HG03045 (cell line): ENCODE measurements around the gene HARS1.
"Not testable (repeated sequence)": the region's sequence is repeated elsewhere in the genome, so short reads cannot be mapped to it uniquely, and the experiment has no call there.

ENCODE experiments used
- ATAC-seq: cut with Tn5 transposase; IDR thresholded peaks from one replicate; pipeline ENCODE4 v1.9.1; 2021; ENCODE audit warnings: mild to moderate bottlenecking, moderate library complexity; ENCODE audit not compliant: unreplicated experiment

HARS1 gene

DNA sequence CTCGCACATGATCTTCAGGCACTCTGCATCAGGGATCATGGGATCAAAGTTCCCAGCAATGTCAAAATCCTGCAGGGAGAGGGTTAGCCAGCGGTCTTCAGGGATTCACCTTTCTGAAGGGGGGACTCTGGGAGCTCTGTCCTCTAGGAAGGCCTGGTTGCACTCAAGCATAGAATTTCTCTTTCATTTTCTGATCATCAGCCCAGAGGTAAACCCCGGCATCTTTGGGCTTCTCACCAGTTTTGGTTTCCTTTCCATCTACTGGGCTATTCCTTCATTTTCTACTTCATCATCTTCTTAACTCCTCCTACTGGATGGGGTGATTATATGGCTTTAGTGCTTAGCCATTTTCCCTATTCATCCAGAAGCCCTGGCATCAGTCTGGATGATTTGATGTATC lies 13.2 kb downstream of the HARS1 start:
- ATAC-seq: peak; percentile 65

DNA sequence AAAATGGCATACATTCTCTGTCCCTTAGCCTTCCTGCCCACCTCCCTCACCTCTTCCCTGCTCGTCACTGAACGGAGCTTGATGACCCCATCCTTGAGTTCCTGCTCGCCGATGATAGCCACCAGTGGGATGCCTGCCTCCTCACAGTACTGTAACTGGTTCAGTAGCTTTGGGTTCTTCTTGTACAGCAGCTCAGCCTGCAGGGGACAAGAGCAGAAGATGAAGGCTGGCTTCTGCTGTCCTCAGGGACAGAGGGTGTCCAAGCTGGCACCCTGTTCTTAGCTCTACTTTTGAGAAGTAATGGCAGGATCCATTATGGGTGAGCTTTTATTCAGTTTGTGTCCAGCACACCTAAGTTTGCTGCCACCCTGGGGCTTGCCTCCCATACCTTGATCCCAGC lies 16.5 kb downstream of the HARS1 start:
- no peak for ATAC-seq

DNA sequence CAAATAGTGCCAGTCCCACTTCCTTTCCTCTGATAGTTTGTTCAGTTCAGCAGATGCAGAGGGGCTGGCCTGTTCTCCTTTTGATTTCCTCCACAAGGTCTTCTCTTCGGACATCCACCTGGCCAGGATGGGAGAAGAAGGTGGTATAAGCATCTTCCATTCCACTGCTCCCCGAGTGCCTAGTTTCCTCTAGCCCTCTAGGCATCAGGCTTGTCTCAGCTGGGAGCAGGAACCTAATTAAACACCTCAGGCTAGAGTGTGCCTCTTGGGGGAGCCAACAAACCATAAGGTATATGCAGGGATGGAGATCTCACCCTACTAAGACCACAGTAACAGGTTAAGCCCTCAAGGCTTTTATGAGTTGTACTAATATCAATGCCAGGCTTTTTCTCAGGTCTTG lies 17.0 kb downstream of the HARS1 start:
- no peak for ATAC-seq

DNA sequence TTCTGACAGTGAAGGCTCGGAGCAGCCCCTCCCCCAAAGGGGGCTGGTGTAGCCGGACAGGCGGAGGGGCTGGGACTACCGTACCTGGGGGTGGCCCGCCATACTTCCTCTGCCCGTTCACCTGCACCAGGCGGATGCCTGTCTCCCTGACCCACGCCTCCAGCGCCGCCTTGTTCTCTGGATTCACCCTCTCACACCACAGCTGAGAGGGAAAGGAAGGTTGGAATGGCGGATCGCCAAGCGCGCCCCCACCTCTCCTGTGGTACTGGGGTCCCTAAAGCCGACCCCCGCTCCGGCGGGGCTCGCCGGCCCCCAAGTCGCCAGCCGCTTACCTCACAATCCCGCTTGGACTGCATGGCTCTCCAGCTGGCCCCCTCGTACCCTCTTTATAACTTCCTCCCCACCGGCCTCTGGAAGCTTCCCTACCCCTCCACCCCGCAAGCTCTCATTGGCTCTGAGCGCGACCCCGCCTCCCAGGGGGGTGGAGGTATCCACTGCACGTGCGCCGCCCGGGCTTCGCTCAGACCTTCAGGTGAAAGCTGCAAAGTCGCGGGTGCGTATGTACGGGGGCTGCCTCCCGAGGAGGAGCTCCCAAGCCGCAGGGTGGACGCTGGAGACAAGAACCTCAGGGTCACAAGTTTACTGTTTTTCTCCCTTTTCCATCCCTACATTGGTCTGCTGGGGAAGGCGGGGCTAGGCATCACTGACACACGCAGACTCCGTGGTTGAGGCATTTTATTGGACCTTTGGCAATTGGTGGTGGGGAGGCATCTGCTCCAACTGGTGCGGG lies 17.8 kb downstream of the HARS1 start, which contains the start of gene DND1:
Gene DND1 (minus strand): TSS at position 390 of the 790 bp plus-strand sequence. CDS start 34 bp downstream, at position 356.
- ATAC-seq: no peak

DNA sequence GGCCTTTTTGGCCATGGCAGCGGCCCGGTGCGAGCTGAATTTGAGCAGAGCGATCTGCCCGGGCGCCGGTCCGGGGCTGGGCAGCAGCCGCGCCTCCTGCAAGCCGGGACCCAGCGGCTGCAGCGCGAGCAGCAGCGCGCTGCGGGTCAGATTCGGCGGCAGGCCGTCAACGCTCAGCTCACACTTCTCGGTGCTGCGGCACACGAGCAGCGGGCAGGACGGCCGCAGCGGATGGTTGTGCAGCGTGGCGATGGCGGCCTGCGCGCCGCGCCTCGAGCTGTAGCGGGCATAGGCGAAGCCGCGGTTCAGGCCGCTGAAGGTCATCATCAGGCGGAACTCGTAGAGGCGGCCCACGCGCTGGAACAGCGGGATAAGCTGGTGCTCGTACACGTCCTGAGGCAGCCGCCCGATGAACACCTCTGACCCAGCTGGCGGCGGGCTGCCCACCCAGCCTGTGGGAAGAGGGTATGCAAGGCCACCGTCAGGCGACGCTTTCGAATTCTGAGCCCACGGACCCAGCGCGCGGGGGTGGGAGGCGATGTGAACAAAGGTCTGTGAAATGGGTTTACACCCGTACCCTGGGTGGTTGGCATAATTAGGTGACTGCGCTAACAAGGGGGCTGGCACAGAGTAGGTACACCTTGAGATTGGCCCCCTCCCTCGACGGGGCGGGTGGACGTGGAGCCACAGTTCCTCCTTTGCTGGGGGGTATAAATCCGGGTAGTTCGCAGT lies 18.5 kb downstream of the HARS1 start:
- ATAC-seq: no peak

DNA sequence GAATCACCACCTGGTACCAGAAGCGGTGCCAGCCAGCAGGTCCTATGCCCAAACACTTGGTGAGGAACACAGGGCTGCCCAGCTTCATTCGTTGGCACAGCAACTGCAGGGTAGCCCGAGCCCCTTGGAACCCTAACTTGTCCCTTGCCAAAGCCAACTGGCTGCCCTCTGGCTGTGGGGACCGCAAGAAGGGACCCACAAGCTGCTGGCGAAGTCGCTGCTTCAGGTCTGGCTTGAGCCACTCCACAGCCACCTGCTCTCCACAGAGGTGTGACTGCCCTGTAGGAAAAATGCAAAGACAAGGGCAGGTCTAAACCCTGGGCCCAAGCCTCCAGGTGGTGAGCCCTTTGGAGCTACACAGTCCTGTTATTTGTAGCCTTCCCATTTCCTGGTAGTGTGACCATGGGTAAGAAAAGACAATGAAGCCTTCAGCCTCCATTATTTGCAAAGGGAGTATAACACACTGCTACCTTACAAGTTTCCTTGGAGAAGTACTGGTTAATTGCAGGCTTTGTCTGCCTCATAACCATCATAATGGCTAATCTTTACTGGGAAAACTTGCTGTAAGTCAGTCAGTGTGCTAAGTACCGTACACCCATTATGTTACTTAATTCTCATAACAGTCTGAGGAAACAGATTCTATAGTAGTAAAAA lies 19.6 kb downstream of the HARS1 start:
- no peak for ATAC-seq

DNA sequence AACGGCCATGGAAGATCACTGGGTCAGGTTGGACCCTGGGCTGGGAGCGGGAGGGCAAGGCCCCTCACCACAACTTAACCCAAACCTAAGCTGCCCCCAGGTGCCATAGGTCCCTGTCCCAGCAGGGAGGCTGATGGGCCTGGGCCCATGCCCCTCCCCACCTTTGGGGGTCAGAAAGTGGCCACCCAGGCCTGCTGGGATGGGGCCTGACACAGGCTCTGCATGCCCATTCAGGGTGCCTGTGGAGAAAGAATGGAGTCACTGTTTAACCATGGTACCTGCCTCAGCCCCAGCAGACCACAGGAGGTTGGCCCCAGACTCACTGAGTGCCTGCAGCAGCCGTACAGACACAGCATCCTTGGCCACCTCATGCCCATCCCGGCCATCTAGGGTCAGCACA lies 20.1 kb downstream of the HARS1 start:
- ATAC-seq: not testable (repeated sequence)

DNA sequence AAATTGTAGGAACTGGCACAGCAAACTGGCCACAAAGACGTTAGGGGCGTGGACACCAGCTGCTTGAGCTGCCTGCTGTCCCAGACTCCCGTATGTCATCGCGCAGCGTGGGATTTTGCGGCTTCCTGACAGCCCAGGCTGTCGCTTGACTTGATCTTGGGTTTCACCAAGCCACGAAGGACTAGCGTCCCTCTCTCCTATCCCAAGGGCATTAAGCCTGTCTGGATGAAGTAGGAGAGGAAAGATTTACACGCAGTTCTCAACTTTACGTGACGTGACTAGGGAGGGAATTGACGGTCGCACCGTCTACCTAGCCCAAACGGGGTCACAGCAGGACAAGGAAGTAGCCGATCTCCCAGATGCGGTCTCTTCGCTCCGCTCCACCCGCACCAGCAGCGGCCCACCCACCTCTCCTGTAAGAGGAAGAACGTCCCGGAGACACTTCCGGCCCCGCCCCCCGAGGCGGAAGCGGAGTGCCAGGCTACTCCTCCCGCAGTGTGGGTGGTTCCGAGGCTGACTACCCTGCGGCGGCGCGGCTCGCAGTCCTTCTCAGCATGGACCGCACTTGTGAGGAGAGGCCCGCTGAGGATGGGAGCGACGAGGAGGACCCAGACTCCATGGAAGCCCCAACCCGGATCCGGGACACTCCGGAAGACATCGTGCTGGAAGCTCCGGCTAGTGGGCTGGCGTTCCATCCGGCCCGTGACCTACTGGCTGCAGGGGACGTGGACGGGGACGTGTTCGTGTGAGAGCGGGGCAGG lies 26.6 kb downstream of the HARS1 start, which contains the start of gene WDR55:
Gene WDR55 (plus strand): TSS at position 546 of the 761 bp plus-strand sequence. CDS start 9 bp downstream, at position 555.
- ATAC-seq: peak; percentile 97

DNA sequence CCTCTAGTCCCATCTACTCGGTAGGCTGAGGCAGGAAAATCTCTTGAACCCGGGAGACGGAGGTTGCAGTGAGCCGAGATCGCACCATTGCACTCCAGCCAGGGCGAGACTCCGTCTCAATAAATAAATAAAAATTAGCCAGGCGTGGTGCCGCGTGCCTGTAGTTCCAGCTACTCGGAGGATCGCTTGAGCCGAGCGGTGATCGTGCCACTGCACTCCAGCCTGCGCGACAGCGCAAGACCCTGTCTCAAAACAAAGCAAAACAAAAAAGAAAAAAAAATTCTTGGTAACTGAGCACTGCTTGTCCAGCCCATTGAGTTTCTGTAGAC lies 27.2 kb downstream of the HARS1 start:
- ATAC-seq: no peak

DNA sequence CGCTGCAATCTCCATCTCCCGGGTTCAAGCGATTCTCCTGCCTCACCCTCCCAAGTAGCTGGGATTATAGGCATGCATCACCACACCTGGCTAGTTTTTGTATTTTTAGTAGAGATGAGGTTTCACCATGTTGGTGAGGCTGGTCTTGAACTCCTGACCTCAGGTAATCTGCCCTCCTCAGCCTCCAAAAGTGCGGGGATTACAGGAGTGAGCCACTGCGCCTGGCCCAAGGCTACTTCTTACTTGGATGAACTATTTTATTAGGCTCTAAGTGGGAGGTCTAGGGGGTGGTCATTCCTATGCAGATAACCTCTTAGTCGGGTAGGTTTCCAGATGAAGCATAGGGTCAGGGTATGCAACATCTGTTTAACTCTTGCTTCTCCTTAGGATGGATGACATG lies 30.8 kb downstream of the HARS1 start:
- ATAC-seq: not testable (repeated sequence)

DNA sequence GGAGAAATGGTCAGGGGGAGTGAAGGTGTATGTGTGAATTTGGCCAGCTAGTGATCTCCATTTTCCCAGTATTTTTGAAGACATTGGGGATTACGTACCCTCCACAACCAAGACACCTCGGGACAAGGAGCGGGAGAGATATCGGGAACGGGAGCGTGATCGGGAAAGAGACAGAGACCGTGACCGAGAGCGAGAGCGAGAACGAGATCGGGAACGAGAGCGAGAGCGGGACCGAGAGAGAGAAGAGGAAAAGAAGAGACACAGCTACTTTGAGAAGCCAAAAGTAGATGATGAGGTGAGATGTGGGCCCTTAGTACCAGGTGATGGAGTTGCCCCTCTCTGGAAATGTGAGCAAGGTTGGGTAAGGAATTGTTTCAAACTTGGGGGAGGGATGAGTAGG lies 32.3 kb downstream of the HARS1 start:
- no peak for ATAC-seq

DNA sequence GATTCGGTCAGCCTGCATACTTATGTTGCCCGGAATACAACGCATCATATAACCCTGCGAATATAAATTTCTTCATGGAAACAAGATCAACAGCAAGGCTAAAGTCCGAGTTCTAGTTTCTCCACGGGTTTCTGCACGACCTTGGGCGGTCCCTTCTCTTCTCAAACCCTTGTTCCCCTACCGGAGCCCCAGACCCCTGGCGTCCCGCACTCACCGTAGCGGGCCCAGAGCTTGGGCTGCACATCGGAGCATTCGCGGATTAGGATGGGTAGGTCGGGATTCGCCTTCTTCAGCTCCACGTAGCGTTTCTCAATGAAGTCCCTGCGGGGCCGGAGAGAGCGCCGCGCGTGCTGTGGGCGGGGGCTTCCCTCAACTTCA lies 44.1 kb downstream of the HARS1 start:
- peak; percentile 41 for ATAC-seq

DNA sequence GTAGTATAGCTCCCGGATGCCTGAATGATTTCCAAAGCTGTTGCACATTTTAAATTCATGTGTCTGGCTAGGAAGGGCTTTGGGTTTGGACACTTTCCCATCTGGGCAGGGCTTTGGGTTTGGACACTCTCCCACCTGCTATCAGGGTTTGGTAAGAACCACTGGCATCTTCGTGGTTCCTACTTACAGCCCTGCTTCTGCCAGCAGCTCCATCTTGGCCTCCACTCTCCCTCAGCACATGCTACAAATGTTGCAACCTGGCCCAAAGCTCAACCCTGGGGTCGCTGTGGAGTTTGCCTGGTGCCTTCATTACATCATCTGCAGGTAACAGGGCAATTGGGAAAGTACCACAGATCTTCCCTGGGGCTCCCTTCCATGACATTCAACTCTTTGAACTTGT lies 48.5 kb downstream of the HARS1 start:
- no peak for ATAC-seq

DNA sequence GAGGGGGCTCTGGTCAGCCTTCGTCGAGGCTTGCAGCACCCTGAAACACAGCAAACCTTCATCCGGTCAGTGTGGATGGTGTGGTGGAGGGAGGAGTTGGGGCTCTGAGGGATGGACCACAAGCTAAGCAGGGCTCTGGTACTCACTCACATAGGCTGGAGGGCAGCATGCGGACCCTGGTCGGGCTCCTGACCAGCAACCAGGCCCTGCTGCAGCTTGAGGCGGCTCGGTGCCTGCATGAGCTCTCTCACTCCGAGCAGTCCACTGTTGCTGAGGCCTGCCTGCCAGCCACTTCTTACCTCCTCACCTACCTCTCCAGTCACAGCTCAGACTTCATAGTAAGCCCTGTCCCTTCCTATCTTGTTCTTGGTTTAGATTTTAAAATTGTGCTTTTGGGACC lies 49.5 kb downstream of the HARS1 start:
- no peak for ATAC-seq

DNA sequence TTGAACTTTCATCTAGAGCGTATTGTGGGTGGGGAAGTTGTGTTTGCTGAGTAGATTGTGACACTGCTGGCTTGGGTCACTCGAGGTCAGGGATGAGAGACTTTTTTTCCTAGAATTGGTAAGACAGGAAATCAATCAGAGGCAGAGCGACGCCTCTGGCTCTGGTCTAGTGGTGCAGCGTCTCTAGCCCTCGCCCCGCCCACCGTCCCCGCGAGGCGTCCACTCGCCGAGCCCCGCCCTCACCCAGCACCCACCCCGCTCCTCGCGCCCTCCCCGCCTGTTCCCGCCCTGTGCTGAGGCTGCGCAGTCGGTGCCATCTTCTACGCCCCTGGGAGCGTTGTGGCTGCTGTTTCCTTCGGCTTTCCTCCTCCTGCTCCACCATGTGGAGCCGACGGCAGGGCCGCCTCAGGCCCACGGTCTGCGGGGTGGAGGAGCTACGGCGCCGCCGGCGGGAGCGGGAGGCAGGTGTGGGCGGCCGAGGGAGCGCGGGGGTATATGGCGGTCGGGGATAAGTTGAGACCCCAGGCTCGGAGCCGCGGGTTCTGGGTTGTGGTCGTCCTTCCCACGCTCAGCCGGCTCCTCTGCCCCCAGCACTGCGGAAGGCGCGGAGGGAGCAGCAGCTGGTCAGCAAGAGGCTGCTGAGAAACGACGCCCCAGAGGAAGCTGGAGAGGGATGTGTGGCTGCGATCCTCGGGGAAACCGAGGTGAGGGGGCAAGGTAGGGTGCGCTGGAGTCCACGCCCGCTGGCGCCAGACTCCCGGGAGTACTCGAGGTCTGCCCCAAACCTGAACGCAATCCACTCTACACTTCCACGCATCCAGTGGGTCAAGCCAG lies 51.8 kb downstream of the HARS1 start, which contains the start of gene TMCO6:
Gene TMCO6 (plus strand): TSS at position 304 of the 834 bp plus-strand sequence. CDS start 77 bp downstream, at position 381.
- peak; percentile 94 for ATAC-seq

DNA sequence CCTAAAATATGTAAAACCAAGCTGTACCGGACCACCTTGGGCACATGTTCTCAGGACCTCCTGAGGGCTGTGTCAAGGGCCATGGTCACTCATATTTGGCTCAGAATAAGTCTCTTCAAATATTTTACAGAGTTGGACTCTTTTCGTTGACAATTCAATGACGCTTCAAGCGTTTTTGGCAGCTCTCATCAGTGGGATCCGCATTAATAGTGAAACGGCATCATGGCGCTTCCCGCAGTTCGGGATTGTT lies 52.3 kb downstream of the HARS1 start:
- not testable (repeated sequence) for ATAC-seq

DNA sequence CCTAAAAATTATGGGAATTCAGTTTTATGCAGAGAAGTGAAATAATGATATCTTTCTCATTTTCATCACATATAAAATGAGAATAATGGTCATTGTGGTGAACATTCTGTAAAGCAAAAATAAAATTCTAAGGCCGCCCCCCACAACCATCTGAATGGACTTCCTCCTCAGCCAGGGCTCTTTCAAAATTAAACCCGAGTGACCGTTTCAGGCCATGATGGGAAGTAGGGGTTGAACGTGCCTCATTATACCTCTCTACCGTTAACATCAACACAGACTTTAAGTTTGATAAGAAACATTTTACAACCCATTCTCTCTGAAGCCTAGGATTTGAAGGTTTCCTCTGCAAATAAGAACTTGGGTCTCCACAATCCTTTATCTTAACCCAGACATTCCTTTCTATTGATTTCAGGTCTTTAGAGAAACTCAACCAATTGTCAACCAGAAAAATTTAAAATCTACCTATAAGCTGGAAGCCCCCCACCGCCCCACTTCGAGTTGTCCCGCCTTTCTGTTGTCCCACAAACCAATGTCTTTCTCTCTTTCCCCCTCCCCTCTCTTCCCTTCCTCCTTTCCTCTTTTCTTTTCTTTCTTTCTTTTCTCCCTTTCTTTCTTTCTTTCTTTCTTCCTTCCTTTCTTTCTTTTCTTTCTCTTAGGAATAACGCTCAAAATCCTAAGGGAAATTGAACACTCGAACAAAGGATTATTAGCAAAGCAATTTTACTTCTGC lies 53.6 kb downstream of the HARS1 start:
- no peak for ATAC-seq

DNA sequence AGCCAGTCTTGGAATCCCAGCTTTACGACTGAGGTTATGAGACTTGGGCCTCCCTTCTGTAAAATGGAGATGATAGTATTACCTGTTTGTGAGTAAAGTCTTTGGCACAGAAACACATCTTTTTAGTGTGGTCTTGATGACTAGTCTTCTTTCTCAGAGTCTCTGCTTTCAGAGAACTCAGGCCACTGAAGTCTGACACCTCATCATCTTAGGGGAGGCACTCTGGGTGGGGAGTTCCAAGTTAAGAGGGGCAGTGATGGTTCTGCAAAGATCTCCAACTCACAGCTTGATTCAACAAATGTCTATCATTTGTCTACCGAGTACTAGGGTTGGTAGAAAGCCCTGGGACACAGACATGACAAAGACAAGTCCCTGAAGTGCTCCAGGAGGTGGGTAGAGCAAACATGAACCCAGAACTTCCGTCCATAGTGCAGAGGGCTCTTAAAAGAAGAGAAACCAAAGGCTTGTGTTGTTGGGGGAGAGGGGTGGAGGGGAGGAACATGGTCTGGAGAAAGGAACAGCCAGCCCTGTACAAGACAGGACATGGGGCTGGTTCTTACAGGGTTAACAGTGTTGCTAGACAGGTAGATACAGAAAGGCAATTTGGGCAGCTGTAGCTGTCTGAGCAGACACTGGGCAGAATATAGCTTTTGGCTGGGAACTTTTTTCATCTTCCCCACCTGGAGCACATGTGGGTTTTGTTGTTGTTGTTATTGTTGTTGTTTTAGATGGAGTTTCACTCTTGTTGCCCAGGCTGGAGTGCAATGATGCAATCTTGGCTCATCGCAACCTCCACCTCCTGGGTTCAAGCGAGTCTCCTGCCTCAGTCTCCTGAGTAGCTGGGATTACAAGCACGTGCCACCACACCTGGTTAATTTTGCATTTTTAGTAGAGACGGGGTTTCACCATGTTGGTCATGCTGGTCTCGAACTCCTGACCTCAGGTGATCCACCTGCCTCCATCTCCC lies 55.6 kb downstream of the HARS1 start:
- no peak for ATAC-seq
